ENCODE results near the gene TMEM218. TPM values are rescaled to one million over a fixed set of nuclear protein-coding genes. Genes with fewer than 3 reads are reported as not detected.

Gene TMEM218
- total RNA-seq, 1 experiment from 2014 or later = 17.9 TPM

DNA sequence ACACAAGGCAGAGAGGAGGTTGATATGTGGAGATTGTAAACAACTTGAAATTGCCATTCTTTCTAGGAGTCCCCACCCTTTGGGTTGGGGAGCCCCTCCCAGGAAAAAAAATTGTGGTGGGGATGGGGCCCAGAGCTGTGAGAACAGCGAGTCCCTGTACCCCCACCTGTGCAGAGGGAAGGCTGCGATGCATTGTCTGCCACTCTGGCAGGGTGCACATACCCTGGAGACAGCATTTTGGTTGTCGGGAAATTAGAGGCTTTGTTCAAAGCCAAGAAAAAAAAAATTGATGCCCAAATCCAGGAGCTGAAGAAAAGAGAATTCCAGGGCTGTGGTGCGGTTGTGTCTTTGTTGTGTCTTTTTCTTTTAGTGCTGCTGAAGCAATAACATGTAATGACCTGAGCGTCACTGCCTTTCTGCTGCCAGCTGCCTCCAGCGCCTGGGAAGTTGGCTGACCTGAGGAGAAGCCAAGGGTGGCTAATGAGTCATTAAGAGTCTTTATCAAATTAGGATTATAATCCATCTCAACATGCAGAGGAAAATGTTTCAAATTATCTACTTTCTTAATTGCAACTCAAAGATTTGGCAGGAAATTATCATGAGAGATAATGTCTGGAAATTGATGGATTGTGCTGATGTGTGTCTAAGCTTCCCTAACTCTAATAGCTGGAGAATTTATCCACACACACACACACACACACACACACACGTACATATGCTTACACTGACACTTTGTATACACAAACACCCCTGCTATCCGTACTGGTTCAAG, 45.1 kb upstream of the TMEM218 start:
- Histone ChIP-seq H3K79me2 (ENCODE audit: insufficient read depth, low read length) (no peaks in the 10 kb centered on the region), H3K9me3 (ENCODE audit: control insufficient read depth in 1 of 2, insufficient read depth in 1 of 2, low read depth in 1 of 2, low read length in 2 of 2) (no peaks in the 10 kb centered on the region; a peak in 1 of 4 replicates), H3K4me3 (replicated peaks in 1 of 2; ENCODE audit: low read depth in 1 of 2, low read length in 2 of 2) (no peak overlapping the region), H3K27me3 (ENCODE audit: insufficient read depth, low read length) (no peaks in the 10 kb centered on the region), H2AFZ (ENCODE audit: low read depth, low read length, poor library complexity, severe bottlenecking) (no peak overlapping the region), H3K4me1 (ENCODE audit: control insufficient read depth in 1 of 2, insufficient read depth in 2 of 2, low read length in 2 of 2) (no peaks in the 10 kb centered on the region), H3K27ac (ENCODE audit: low read depth, low read length) (no peak overlapping the region), H4K20me1 (ENCODE audit: insufficient read depth) (no peaks in the 10 kb centered on the region), H3K9ac (ENCODE audit: low read length) (no peak overlapping the region), H3K36me3 (ENCODE audit: control insufficient read depth in 1 of 2, insufficient read depth in 2 of 2, low read length in 2 of 2) (no peaks in the 10 kb centered on the region), H3K9me2 (ENCODE audit: insufficient read depth) (no peaks in the 10 kb centered on the region), H3K4me2 (ENCODE audit: low read length) (no peak overlapping the region)
- BruUV-seq (replicated peaks) = no TSS peak
- no peak for TF ChIP-seq SP1 (IDR thresholded peaks at IDR 0.05; ENCODE audit: low read depth)
- TF ChIP-seq, protein P1, sequence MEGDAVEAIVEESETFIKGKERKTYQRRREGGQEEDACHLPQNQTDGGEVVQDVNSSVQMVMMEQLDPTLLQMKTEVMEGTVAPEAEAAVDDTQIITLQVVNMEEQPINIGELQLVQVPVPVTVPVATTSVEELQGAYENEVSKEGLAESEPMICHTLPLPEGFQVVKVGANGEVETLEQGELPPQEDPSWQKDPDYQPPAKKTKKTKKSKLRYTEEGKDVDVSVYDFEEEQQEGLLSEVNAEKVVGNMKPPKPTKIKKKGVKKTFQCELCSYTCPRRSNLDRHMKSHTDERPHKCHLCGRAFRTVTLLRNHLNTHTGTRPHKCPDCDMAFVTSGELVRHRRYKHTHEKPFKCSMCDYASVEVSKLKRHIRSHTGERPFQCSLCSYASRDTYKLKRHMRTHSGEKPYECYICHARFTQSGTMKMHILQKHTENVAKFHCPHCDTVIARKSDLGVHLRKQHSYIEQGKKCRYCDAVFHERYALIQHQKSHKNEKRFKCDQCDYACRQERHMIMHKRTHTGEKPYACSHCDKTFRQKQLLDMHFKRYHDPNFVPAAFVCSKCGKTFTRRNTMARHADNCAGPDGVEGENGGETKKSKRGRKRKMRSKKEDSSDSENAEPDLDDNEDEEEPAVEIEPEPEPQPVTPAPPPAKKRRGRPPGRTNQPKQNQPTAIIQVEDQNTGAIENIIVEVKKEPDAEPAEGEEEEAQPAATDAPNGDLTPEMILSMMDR (IDR thresholded peaks at IDR 0.05 in 2 of 3, conservative IDR thresholded peaks at IDR 0.05 in 1 of 3; ENCODE audit: borderline replicate concordance in 1 of 3, insufficient read depth in 1 of 3, low read depth in 2 of 3, low read length in 2 of 3) = no peak
- no peak for TF ChIP-seq ZNF274 (IDR thresholded peaks at IDR 0.05; ENCODE audit: low read depth, low read length)
- TF ChIP-seq, protein P2, sequence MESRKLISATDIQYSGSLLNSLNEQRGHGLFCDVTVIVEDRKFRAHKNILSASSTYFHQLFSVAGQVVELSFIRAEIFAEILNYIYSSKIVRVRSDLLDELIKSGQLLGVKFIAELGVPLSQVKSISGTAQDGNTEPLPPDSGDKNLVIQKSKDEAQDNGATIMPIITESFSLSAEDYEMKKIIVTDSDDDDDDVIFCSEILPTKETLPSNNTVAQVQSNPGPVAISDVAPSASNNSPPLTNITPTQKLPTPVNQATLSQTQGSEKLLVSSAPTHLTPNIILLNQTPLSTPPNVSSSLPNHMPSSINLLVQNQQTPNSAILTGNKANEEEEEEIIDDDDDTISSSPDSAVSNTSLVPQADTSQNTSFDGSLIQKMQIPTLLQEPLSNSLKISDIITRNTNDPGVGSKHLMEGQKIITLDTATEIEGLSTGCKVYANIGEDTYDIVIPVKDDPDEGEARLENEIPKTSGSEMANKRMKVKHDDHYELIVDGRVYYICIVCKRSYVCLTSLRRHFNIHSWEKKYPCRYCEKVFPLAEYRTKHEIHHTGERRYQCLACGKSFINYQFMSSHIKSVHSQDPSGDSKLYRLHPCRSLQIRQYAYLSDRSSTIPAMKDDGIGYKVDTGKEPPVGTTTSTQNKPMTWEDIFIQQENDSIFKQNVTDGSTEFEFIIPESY (IDR thresholded peaks at IDR 0.05; ENCODE audit: extremely low read depth, insufficient replicate concordance, low read length) = no peak
- TF ChIP-seq, protein P3, sequence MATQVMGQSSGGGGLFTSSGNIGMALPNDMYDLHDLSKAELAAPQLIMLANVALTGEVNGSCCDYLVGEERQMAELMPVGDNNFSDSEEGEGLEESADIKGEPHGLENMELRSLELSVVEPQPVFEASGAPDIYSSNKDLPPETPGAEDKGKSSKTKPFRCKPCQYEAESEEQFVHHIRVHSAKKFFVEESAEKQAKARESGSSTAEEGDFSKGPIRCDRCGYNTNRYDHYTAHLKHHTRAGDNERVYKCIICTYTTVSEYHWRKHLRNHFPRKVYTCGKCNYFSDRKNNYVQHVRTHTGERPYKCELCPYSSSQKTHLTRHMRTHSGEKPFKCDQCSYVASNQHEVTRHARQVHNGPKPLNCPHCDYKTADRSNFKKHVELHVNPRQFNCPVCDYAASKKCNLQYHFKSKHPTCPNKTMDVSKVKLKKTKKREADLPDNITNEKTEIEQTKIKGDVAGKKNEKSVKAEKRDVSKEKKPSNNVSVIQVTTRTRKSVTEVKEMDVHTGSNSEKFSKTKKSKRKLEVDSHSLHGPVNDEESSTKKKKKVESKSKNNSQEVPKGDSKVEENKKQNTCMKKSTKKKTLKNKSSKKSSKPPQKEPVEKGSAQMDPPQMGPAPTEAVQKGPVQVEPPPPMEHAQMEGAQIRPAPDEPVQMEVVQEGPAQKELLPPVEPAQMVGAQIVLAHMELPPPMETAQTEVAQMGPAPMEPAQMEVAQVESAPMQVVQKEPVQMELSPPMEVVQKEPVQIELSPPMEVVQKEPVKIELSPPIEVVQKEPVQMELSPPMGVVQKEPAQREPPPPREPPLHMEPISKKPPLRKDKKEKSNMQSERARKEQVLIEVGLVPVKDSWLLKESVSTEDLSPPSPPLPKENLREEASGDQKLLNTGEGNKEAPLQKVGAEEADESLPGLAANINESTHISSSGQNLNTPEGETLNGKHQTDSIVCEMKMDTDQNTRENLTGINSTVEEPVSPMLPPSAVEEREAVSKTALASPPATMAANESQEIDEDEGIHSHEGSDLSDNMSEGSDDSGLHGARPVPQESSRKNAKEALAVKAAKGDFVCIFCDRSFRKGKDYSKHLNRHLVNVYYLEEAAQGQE (IDR thresholded peaks at IDR 0.05; ENCODE audit: low read depth) = no peak
- TF ChIP-seq, protein P4, sequence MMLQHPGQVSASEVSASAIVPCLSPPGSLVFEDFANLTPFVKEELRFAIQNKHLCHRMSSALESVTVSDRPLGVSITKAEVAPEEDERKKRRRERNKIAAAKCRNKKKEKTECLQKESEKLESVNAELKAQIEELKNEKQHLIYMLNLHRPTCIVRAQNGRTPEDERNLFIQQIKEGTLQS (IDR thresholded peaks at IDR 0.05) = no peak
- TF ChIP-seq, protein P5, sequence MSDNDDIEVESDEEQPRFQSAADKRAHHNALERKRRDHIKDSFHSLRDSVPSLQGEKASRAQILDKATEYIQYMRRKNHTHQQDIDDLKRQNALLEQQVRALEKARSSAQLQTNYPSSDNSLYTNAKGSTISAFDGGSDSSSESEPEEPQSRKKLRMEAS (IDR thresholded peaks at IDR 0.05) = no peak
- no peak for TF ChIP-seq ELF1 (IDR thresholded peaks at IDR 0.05; ENCODE audit: borderline replicate concordance, low read depth)
- no peak for TF ChIP-seq YY1 (IDR thresholded peaks at IDR 0.05; ENCODE audit: extremely low read depth, insufficient replicate concordance, low read depth, low read length)
- no peak for TF ChIP-seq POLR2AphosphoS5 (IDR thresholded peaks at IDR 0.05; ENCODE audit: low read depth, low read length)
- TF ChIP-seq EGR1 (IDR thresholded peaks at IDR 0.05; ENCODE audit: low read depth) = no peak
- TF ChIP-seq FOSL1 (IDR thresholded peaks at IDR 0.05; ENCODE audit: low read depth) = no peak
- no peak for TF ChIP-seq JUND (IDR thresholded peaks at IDR 0.05)
- no peak for TF ChIP-seq ZFX (IDR thresholded peaks at IDR 0.05)
- TF ChIP-seq CBX3 (IDR thresholded peaks at IDR 0.05; ENCODE audit: low read depth) = no peak
- TF ChIP-seq TCF7L2 (IDR thresholded peaks at IDR 0.05; ENCODE audit: borderline replicate concordance, extremely low read depth, insufficient read depth, insufficient read length) = no peak
- TF ChIP-seq SRF (IDR thresholded peaks at IDR 0.05; ENCODE audit: low read depth) = no peak
- ChIA-PET CTCF (no interaction called here), POLR2A (no interaction called here), RAD21 (ENCODE audit: low non-redundant PET in 1 of 2, low total read pairs in 2 of 2, uncharacterized antibody in 2 of 2, unreplicated experiment in 2 of 2) (no interaction called here)
- ATAC-seq (no peak), DNase-seq (ENCODE audit: low read depth, low spot score) (no peak)
- intact Hi-C loops (cut with micrococcal nuclease) = no loop called here

All from HCT116 (cell line).